ENCODE results near the gene DMD.

Gene DMD

GRCh38 chrX:31858915-31859314, 1352.4 kb downstream of the DMD start:
- H3K9me3 ChIP-seq (ENCODE audit: insufficient read depth, low read depth, low read length), result no peaks in the 10 kb centered on the region
- no peaks in the 10 kb centered on the region for H3F3A ChIP-seq (ENCODE audit: low read depth)
- no peaks in the 10 kb centered on the region for H3K9me2 ChIP-seq (replicated peaks; ENCODE audit: low read depth, low read length)
- no peaks in the 10 kb centered on the region for H3K27me3 ChIP-seq (ENCODE audit: insufficient read depth, low read length, poor library complexity, severe bottlenecking)
- H3K9ac ChIP-seq (ENCODE audit: low read depth, low read length, poor library complexity, severe bottlenecking), result no peak overlapping the region
- H3K79me2 ChIP-seq (ENCODE audit: insufficient read depth, low read length), result no peaks in the 10 kb centered on the region
- H3K4me2 ChIP-seq (ENCODE audit: low read depth, low read length, poor library complexity, severe bottlenecking), result no peak overlapping the region
- no peak overlapping the region for H2AFZ ChIP-seq (ENCODE audit: low read length)
- TF ChIP-seq EZH2phosphoT487 (IDR thresholded peaks at IDR 0.05; ENCODE audit: borderline replicate concordance), result no peak
- TF ChIP-seq CTCF (conservative IDR thresholded peaks at IDR 0.05; ENCODE audit: low read length), result no peak
- H3K4me1 ChIP-seq (ENCODE audit: insufficient read depth, low read length, poor library complexity, severe bottlenecking), result no peaks in the 10 kb centered on the region
- no peak overlapping the region for H3K4me3 ChIP-seq (ENCODE audit: low read length, poor library complexity, severe bottlenecking)
- no peaks in the 10 kb centered on the region for H4K20me1 ChIP-seq (ENCODE audit: insufficient read depth, low read length, poor library complexity, severe bottlenecking)
- H3K36me3 ChIP-seq (ENCODE audit: insufficient read depth, low read length), result no peaks in the 10 kb centered on the region

DNA sequence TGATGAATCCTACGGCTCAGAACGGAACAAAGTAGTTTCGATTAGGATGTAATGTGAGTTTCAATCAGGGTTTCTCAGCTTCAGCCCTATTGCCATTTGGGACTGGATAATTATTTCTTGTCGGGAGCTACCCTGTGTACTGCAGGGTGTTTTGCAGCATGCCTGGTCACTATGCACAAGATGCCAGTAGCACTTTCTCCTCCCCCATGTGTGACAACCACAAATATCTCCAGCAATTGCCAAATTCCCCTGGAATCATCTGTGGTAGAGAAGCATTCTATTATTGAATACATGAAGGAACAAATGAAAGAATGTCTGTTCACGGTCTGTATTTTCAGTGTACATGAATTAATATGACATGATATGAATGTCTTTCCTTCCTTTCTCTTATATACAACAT, 1356.6 kb downstream of the DMD start:
- TF ChIP-seq EZH2phosphoT487 (IDR thresholded peaks at IDR 0.05; ENCODE audit: borderline replicate concordance), result no peak
- no peak for TF ChIP-seq CTCF (conservative IDR thresholded peaks at IDR 0.05; ENCODE audit: low read length)
- Histone ChIP-seq H3K4me3 (ENCODE audit: low read length, poor library complexity, severe bottlenecking) (no peak overlapping the region), H4K20me1 (ENCODE audit: insufficient read depth, low read length, poor library complexity, severe bottlenecking) (no peaks in the 10 kb centered on the region), H3K36me3 (ENCODE audit: insufficient read depth, low read length) (no peaks in the 10 kb centered on the region), H2AFZ (ENCODE audit: low read length) (no peak overlapping the region), H3K4me1 (ENCODE audit: insufficient read depth, low read length, poor library complexity, severe bottlenecking) (no peaks in the 10 kb centered on the region), H3K9ac (ENCODE audit: low read depth, low read length, poor library complexity, severe bottlenecking) (no peak overlapping the region), H3K27me3 (ENCODE audit: insufficient read depth, low read length, poor library complexity, severe bottlenecking) (no peaks in the 10 kb centered on the region), H3K9me2 (replicated peaks; ENCODE audit: low read depth, low read length) (no peaks in the 10 kb centered on the region), H3K9me3 (ENCODE audit: insufficient read depth, low read depth, low read length) (no peaks in the 10 kb centered on the region), H3F3A (ENCODE audit: low read depth) (no peaks in the 10 kb centered on the region), H3K79me2 (ENCODE audit: insufficient read depth, low read length) (no peaks in the 10 kb centered on the region), H3K4me2 (ENCODE audit: low read depth, low read length, poor library complexity, severe bottlenecking) (no peak overlapping the region)

GRCh38 chrX:31851761-31852160, 1359.6 kb downstream of the DMD start:
- TF ChIP-seq EZH2phosphoT487 (IDR thresholded peaks at IDR 0.05; ENCODE audit: borderline replicate concordance) (no peak), CTCF (conservative IDR thresholded peaks at IDR 0.05; ENCODE audit: low read length) (no peak)
- no peaks in the 10 kb centered on the region for H3K79me2 ChIP-seq (ENCODE audit: insufficient read depth, low read length)
- H3F3A ChIP-seq (ENCODE audit: low read depth), result no peaks in the 10 kb centered on the region
- no peaks in the 10 kb centered on the region for H3K36me3 ChIP-seq (ENCODE audit: insufficient read depth, low read length)
- H2AFZ ChIP-seq (ENCODE audit: low read length), result no peak overlapping the region
- H3K27me3 ChIP-seq (ENCODE audit: insufficient read depth, low read length, poor library complexity, severe bottlenecking), result no peaks in the 10 kb centered on the region
- H3K4me1 ChIP-seq (ENCODE audit: insufficient read depth, low read length, poor library complexity, severe bottlenecking), result no peaks in the 10 kb centered on the region
- H3K9me3 ChIP-seq (ENCODE audit: insufficient read depth, low read depth, low read length), result no peaks in the 10 kb centered on the region
- H4K20me1 ChIP-seq (ENCODE audit: insufficient read depth, low read length, poor library complexity, severe bottlenecking), result no peaks in the 10 kb centered on the region
- H3K4me3 ChIP-seq (ENCODE audit: low read length, poor library complexity, severe bottlenecking), result no peak overlapping the region
- no peak overlapping the region for H3K9ac ChIP-seq (ENCODE audit: low read depth, low read length, poor library complexity, severe bottlenecking)
- no peak overlapping the region for H3K4me2 ChIP-seq (ENCODE audit: low read depth, low read length, poor library complexity, severe bottlenecking)
- no peaks in the 10 kb centered on the region for H3K9me2 ChIP-seq (replicated peaks; ENCODE audit: low read depth, low read length)
